NB4 (cell line): Measurements from ENCODE around the gene ZNF587.
"Not testable (repeated sequence)": the region's sequence is repeated elsewhere in the genome, so short reads cannot be mapped to it uniquely, and the experiment has no call there.

ENCODE experiments used
- DNase-seq: peaks from one replicate; pipeline ENCODE4 v3.0.0; 2010; ENCODE audit warnings: low read depth
- H3K4me3 ChIP-seq: one replicate; pipeline ENCODE4 v1.5.1; 2011; ENCODE audit warnings: mild to moderate bottlenecking, low read depth, low read length, moderate library complexity
- CTCF ChIP-seq: IDR thresholded peaks from one replicate; pipeline ENCODE4 v1.5.1; 2012; ENCODE audit warnings: low read depth, low read length
- MAX ChIP-seq: IDR thresholded peaks from 2 replicates; pipeline ENCODE4 v1.6.1; 2011; ENCODE audit warnings: low read depth, low read length
- MYC ChIP-seq: IDR thresholded peaks from 2 replicates; pipeline ENCODE4 v1.6.1; 2011; ENCODE audit warnings: low read depth, low read length
- POLR2A ChIP-seq: IDR thresholded peaks from 2 replicates; pipeline ENCODE4 v1.6.1; 2011; ENCODE audit warnings: mild to moderate bottlenecking; ENCODE audit not compliant: insufficient read length; ENCODE audit errors: extremely low read depth

ZNF587 gene

GRCh38 chr19:57886046-57886445, 36.4 kb downstream of the ZNF587 start:
- no peak for TF ChIP-seq POLR2A
- TF ChIP-seq MAX, result no peak
- TF ChIP-seq MYC, result no peak
- no peak for TF ChIP-seq CTCF
- no peak for DNase-seq
- no peak overlapping the region for H3K4me3 ChIP-seq

- no peak overlapping the region for H3K4me3 ChIP-seq
- no peak for TF ChIP-seq MYC
- no peak for TF ChIP-seq POLR2A
- TF ChIP-seq MAX, result no peak
- TF ChIP-seq CTCF, result no peak
- no peak for DNase-seq
These were observed 37.7 kb downstream of the ZNF587 start for GRCh38 chr19:57887195-57887941.

- TF ChIP-seq POLR2A (no peak), MYC (no peak), CTCF (no peak), MAX (no peak)
- no peak for DNase-seq
- no peak overlapping the region for H3K4me3 ChIP-seq
These were observed 38.5 kb downstream of the ZNF587 start for GRCh38 chr19:57888107-57888559.

- TF ChIP-seq MAX (no peak), CTCF (peak; percentile 24), POLR2A (no peak), MYC (no peak)
- peak; percentile 14 for DNase-seq
- no peak within 1 kb of the TSS for H3K4me3 ChIP-seq
These were observed 39.0 kb downstream of the ZNF587 start, which contains the start of gene ZNF814 for GRCh38 chr19:57888560-57889231. Gene ZNF814, minus strand, starts transcription at chr19:57889037. Its CDS starts 235 bp downstream, at chr19:57888802.

- not testable (repeated sequence) for H3K4me3 ChIP-seq, DNase-seq
These were observed 41.0 kb downstream of the ZNF587 start for GRCh38 chr19:57890706-57891105.

- H3K4me3 ChIP-seq, result no peak overlapping the region
- TF ChIP-seq CTCF (no peak), MYC (no peak), MAX (no peak), POLR2A (no peak)
- DNase-seq, result no peak
These were observed 50.7 kb downstream of the ZNF587 start for GRCh38 chr19:57900311-57900710.
